Adrenal gland (tissue), 5 donors: Measurements from ENCODE around the gene KCNMA1.

Source experiments
- CTCF ChIP-seq, 6 experiments: fragments of 450-650 bp in 4 of 6; fragments of 200-600 bp in 2 of 6; sonication (generic) in 1 of 6; IDR thresholded peaks; 1 replicate in 5 of 6; 2 replicates in 1 of 6; pipeline versions ENCODE4 v1.5.1 to v1.8.0; 2016 to 2021; ENCODE audit warnings: antibody characterized with exemption in 6 of 6, mild to moderate bottlenecking in 2 of 6, moderate library complexity in 1 of 6
- POLR2A ChIP-seq, 2 donors: fragments of 450-650 bp; IDR thresholded peaks; one replicate each; pipeline ENCODE4 v1.6.1; 2017; ENCODE audit warnings: antibody characterized with exemption in 2 of 2, mild to moderate bottlenecking in 2 of 2, moderate library complexity in 1 of 2
- donor health status: DM: no; HTN: no; CAD: no.

- TF ChIP-seq CTCF (IDR thresholded peaks at IDR 0.05), result no peak
- TF ChIP-seq POLR2A (IDR thresholded peaks at IDR 0.05), result no peak
Observed at GRCh38 chr10:77392236-77392721, 245.3 kb downstream of the KCNMA1 start.
